GM19239 (cell line): ENCODE measurements around the gene GNLY.
A peak's percentile ranks its signal among the peaks of the same experiment; 100 is the strongest.

Source experiments
- DNase-seq: peaks from one replicate; pipeline ENCODE4 v3.0.0; 2011; ENCODE audit warnings: low spot score; ENCODE audit not compliant: insufficient read length
- FAIRE-seq: peaks from 2 replicates; lab custom pipeline; 2011; peaks lifted over from hg19 to GRCh38; lab: Jason Lieb, UNC

GNLY gene

DNA sequence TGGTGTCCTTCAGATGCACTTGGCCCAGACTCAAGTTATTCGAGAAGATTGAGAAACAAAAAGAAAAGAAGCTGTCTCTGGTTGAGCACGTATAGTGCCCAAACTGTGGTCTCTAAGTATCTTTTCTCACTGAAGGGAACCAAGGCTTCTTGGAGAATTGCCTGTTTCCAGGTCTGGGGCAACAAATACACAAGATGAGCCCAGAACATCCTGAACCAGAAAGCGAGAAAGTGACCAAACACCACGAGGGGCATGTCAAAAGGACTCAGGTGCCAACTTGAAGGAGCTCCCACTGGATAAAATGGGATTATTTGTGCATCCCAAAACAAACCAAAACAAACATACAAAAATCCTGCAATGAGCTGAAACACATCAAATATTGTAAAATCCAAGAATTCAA, 46.0 kb downstream of the GNLY start:
- no peak for DNase-seq
- no peak for FAIRE-seq

GRCh38 chr2:85741211-85741832, 47.2 kb downstream of the GNLY start:
- FAIRE-seq (no peak), DNase-seq (no peak)

DNA sequence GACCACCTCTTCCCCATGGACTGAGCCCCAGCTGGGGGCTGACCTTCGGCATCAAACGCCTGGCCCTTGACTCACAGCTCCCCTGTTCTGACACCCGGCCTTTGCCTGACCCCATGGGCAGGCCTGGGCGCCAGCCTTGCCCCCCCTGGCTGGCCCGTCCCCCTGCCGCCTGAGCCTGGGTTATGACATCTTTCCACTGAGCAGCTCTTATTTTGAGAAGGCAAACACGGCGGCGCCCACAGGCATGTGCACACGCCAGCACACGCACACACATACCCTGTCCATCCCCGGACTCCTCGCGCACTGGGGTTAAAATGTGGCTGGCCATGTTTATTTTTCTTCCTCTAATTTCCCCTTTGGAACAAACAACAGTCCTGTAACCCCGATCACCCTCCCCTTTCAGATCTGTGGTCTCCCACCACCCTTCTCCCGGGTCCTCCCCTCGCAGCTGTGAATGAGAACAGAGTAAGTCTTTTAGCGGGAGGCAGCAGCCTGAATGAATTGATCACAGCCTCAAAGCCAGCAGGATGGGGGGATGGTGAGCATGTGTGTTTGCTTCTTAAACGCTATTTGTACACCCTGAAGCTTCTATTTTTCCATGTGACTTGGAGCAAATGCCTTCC, 47.8 kb downstream of the GNLY start:
- no peak for FAIRE-seq
- no peak for DNase-seq

GRCh38 chr2:85743304-85743978, 49.3 kb downstream of the GNLY start:
- FAIRE-seq: no peak
- DNase-seq: no peak

- no peak for DNase-seq
- FAIRE-seq: no peak
These were observed 49.9 kb downstream of the GNLY start for GRCh38 chr2:85744055-85744454.

- DNase-seq (no peak), FAIRE-seq (no peak)
These were observed 50.8 kb downstream of the GNLY start for GRCh38 chr2:85744741-85745601.

- FAIRE-seq: no peak
- no peak for DNase-seq
These were observed 51.5 kb downstream of the GNLY start for GRCh38 chr2:85745619-85746018.

- no peak for DNase-seq
These were observed 52.3 kb downstream of the GNLY start for GRCh38 chr2:85746321-85747004.

DNA sequence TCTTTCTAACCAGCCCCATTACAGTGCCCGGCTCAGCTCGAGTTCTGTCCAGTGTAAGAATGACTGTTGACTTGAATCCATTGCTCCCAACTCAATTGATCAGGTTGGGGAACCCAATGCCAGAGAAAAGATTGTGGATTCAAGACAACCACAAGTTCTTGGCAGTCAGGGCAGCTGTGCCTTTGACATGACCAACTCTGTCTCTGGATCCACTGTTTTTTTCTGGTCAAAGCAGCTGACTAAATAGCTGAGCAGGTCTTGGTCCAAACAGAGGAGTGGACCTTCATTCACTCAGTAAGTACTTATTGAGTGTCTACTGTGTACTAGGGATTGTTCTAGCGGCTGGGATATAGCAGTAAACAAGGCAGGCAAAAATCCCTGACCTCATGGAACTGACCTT, 53.3 kb downstream of the GNLY start:
- FAIRE-seq: no peak
- no peak for DNase-seq

More at GRCh38 chr2:85746321-85747004, 52.3 kb downstream of the GNLY start:
- FAIRE-seq: no peak

- DNase-seq (no peak), FAIRE-seq (peak; percentile 4)
These were observed 54.0 kb downstream of the GNLY start for GRCh38 chr2:85748039-85748734.
